GM18505 (cell line): ENCODE results near the gene HES3.
"Not testable (repeated sequence)": the region's sequence is repeated elsewhere in the genome, so short reads cannot be mapped to it uniquely, and the experiment has no call there.

ENCODE experiments used
- ATAC-seq: cut with Tn5 transposase; IDR thresholded peaks from one replicate; pipeline ENCODE4 v1.9.1; 2021; ENCODE audit not compliant: unreplicated experiment
- POLR2A ChIP-seq: IDR thresholded peaks from 4 replicates; pipeline ENCODE4 v1.6.1; 2011; ENCODE audit warnings: borderline replicate concordance; ENCODE audit not compliant: insufficient read depth, insufficient read length; ENCODE audit errors: extremely low read depth

Gene HES3

GRCh38 chr1:6208723-6209660 lies 35.0 kb upstream of the HES3 start:
- no peak for TF ChIP-seq POLR2A
- no peak for ATAC-seq

DNA sequence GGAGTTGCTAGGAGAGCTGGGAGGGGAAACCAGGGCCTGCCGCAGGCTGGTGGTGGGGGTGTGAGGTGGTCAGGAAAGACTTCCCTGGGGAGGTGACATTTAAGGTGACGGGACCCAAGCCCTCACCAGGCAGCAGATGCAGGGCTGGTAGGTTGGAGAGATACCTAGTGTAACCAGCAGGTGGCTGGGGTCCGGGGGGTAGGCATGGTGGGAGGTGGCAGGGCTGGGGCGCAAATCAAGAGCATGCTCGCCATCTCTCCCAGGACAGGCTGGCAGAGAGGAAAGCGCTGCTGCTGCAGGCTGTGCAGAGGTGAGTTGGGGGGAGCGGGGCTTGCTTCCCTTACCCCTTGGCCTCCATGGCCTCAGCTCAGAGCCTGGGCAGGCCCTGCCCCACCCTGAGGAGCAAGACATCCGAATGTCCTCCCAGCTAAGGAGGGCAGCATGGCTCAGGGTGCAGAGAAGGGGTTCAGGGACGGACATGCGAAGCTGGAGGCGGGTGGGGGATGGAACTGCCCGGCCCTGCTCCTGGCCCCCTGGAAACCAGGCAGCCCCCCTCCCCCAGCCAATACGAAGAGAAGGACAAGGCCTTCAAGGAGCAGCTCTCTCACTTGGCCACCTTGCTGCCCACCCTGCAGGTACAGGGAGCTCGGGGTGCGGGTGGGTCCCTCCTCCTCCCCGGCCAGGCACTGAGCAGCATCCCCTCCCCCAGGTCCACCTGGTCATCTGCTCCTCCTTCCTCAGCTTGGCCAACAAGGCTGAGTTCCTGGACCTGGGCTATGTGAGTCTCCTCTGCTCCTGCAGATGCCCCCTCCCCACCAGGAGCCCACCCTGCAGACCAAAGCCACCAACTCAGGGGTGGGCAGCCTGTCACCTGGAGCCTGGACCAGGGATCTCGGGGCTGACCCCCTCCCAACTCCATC lies 34.1 kb upstream of the HES3 start:
- ATAC-seq: no peak
- no peak for TF ChIP-seq POLR2A

GRCh38 chr1:6210591-6211355 lies 33.2 kb upstream of the HES3 start:
- no peak for ATAC-seq
- no peak for TF ChIP-seq POLR2A

- ATAC-seq: no peak
- no peak for TF ChIP-seq POLR2A
Observed at GRCh38 chr1:6211731-6212130, 32.2 kb upstream of the HES3 start.

GRCh38 chr1:6212193-6212959 lies 31.6 kb upstream of the HES3 start:
- TF ChIP-seq POLR2A: no peak
- ATAC-seq: no peak

DNA sequence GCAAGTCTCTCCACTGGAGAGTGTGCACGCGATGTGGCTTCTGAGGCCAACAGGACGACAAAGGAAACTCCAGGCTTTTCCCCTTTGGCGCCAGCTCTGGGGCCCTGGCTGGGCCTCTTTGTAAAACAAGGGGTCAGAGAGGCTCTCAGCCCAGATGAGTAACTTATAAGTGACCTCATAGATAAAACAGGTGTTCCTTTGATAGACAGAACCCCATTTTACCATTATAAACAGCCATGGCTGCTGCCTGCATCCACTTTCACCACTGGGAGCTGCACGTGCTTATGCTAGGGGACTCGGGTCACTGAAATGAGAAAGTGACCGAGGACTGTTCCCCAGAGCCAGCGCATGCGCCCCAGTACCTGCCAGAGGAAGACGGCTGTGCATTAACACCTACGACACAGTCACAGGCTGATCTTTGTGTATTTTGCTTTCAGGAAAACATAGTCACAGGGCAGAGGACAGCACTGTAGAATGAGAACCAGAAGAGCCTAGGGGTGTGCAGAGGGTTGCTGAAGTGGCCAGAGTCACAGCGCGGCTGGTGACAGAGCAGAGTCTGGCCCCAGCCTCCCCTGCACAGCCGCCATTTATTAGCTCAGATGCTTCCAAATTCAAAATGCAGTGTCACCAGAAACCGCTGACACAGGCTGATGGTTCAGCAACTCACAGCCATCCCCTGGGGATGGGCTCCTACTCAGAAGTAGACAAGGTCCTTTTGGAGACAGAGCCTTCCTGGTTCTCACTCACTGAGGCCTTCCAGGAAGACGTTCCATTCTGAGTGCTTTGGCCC lies 25.4 kb upstream of the HES3 start:
- TF ChIP-seq POLR2A: no peak
- ATAC-seq: no peak

DNA sequence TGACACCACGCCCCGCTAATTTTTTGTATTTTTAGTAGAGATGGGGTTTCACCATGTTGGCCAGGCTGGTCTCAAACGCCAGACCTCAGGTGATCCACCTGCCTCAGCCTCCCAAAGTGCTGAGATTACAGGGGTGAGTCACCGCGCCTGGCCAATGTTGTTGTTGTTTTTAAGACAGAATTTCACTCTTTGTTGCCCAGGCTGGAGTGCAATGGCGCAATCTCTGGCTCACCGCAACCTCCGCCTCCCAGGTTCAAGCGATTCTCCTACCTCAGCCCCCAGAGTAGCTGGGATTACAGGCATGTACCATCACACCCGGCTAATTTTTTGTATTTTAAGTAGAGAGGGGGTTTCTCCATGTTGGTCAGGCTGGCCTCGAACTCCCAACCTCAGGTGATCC lies 24.3 kb upstream of the HES3 start:
- ATAC-seq: not testable (repeated sequence)

GRCh38 chr1:6220236-6220635 lies 23.7 kb upstream of the HES3 start:
- TF ChIP-seq POLR2A: no peak
- ATAC-seq: no peak

- TF ChIP-seq POLR2A: no peak
- no peak for ATAC-seq
Observed at GRCh38 chr1:6221210-6221784, 22.7 kb upstream of the HES3 start.

- ATAC-seq: no peak
- no peak for TF ChIP-seq POLR2A
Observed at GRCh38 chr1:6222636-6223035, 21.3 kb upstream of the HES3 start.

GRCh38 chr1:6223617-6224016 lies 20.4 kb upstream of the HES3 start:
- no peak for TF ChIP-seq POLR2A
- ATAC-seq: no peak
